Fibroblast of mammary gland (primary cell): ENCODE results near the gene GLCE.
"Not testable (repeated sequence)": the region's sequence is repeated elsewhere in the genome, so short reads cannot be mapped to it uniquely, and the experiment has no call there.

Source experiments
- DNase-seq: peaks from one replicate; pipeline ENCODE4 v3.0.0-alpha.2; 2010; ENCODE audit warnings: low read depth
- H3K4me3 ChIP-seq: 2 replicates; pipeline ENCODE4 v1.5.1; 2011; ENCODE audit warnings: low read depth, mild to moderate bottlenecking, low read length, moderate library complexity; ENCODE audit not compliant: control insufficient read depth
- TF ChIP-seq, protein P1 (sequence below): conservative IDR thresholded peaks from 2 replicates; pipeline ENCODE4 v1.5.1; 2011; ENCODE audit warnings: low read depth, low read length, inconsistent platforms; ENCODE audit not compliant: control insufficient read depth, insufficient read depth

The GLCE gene

GRCh38 chr15:69149803-69150202 lies 10.6 kb upstream of the GLCE start:
- no peak for DNase-seq
- TF ChIP-seq, protein P1, sequence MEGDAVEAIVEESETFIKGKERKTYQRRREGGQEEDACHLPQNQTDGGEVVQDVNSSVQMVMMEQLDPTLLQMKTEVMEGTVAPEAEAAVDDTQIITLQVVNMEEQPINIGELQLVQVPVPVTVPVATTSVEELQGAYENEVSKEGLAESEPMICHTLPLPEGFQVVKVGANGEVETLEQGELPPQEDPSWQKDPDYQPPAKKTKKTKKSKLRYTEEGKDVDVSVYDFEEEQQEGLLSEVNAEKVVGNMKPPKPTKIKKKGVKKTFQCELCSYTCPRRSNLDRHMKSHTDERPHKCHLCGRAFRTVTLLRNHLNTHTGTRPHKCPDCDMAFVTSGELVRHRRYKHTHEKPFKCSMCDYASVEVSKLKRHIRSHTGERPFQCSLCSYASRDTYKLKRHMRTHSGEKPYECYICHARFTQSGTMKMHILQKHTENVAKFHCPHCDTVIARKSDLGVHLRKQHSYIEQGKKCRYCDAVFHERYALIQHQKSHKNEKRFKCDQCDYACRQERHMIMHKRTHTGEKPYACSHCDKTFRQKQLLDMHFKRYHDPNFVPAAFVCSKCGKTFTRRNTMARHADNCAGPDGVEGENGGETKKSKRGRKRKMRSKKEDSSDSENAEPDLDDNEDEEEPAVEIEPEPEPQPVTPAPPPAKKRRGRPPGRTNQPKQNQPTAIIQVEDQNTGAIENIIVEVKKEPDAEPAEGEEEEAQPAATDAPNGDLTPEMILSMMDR = no peak
- no peak overlapping the region for H3K4me3 ChIP-seq

- no peak overlapping the region for H3K4me3 ChIP-seq
- DNase-seq = no peak
- TF ChIP-seq, protein P1 = no peak
Observed at GRCh38 chr15:69150336-69150735, 10.1 kb upstream of the GLCE start.

DNA sequence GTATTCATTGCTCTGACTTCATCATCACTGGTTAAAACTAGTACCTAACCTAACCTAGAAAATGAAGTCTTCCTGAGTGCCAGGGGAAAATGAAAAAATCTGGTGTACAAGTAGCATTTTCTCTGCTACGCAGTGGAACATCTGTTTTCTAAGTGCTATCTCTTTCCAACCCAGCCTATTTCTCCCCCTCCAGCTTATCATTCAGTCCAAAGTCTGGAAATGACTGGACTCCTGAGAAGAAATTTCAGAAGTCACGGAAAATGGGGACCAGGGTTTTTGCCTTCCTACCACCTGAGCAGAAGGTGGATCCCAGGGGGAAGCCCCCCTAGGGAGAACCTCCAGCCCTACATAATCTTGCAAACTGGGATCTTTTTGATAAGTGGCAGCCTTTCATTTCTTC lies 9.6 kb upstream of the GLCE start:
- no peak overlapping the region for H3K4me3 ChIP-seq
- no peak for DNase-seq
- TF ChIP-seq, protein P1 = no peak

GRCh38 chr15:69153046-69153445 lies 7.4 kb upstream of the GLCE start:
- no peak overlapping the region for H3K4me3 ChIP-seq

GRCh38 chr15:69153587-69153986 lies 6.8 kb upstream of the GLCE start:
- H3K4me3 ChIP-seq, DNase-seq: not testable (repeated sequence)

More at GRCh38 chr15:69153046-69153445, 7.4 kb upstream of the GLCE start:
- no peak for DNase-seq
- TF ChIP-seq, protein P1 = no peak

GRCh38 chr15:69154078-69154477 lies 6.4 kb upstream of the GLCE start:
- DNase-seq = no peak
- TF ChIP-seq, protein P1 = no peak
- H3K4me3 ChIP-seq = no peak overlapping the region

GRCh38 chr15:69154684-69155083 lies 5.8 kb upstream of the GLCE start:
- peak; percentile 71 for DNase-seq
- no peak overlapping the region for H3K4me3 ChIP-seq
- TF ChIP-seq, protein P1 = no peak
